NCI-H1048 (cell line): ENCODE results near the gene NEK2.
"Not testable (repeated sequence)": the region's sequence is repeated elsewhere in the genome, so short reads cannot be mapped to it uniquely, and the experiment has no call there.

Experiments used
- DNase-seq: peaks from one replicate; lab custom pipeline; 2025; lab: John Stamatoyannopoulos, UW

NEK2 gene

GRCh38 chr1:211632808-211633523 lies 42.5 kb downstream of the NEK2 start:
- no peak for DNase-seq

GRCh38 chr1:211632117-211632807 lies 43.2 kb downstream of the NEK2 start:
- no peak for DNase-seq

- DNase-seq: no peak
These were observed 44.3 kb downstream of the NEK2 start for GRCh38 chr1:211631168-211631567.

GRCh38 chr1:211630236-211631081 lies 45.0 kb downstream of the NEK2 start:
- no peak for DNase-seq

DNA sequence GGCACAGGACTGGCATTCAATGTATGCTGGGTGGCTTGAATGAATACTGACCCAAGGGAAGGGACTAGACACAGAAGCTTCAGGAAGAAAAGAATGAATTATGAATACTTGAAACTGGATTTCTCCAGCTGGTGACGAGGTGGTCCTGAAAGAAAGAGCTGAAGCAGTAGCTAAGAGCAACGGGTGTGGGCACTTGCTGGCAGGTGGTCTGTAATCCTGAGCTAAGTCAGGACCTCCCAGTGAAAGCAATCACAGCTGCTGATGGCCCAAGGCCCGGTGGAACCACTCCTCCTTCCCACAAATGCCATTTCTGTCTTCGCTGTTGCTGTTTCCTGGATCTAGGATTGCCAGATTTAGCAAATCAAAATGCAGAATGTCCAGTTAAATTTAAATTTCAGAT lies 47.0 kb downstream of the NEK2 start:
- no peak for DNase-seq

DNA sequence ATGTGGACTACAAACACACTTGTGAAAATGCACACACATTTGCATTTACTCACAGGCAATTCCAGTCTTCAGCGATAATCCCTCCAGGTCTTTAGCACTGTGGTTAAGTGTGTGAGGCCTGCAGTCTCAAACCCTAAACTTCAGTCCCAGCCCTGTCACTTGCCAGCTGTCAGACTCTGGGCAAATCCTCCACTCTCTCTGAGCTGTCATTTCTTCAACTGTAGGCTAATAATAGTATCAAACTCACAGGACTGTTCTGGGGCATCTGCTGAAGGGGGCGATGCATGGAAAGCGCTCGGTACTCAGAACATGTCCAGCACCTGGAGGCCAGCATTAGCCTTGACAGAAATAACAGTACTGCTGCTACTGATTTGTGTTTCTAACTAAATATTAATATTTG lies 48.2 kb downstream of the NEK2 start:
- no peak for DNase-seq

- DNase-seq: not testable (repeated sequence)
These were observed 49.6 kb downstream of the NEK2 start for GRCh38 chr1:211625866-211626265.

DNA sequence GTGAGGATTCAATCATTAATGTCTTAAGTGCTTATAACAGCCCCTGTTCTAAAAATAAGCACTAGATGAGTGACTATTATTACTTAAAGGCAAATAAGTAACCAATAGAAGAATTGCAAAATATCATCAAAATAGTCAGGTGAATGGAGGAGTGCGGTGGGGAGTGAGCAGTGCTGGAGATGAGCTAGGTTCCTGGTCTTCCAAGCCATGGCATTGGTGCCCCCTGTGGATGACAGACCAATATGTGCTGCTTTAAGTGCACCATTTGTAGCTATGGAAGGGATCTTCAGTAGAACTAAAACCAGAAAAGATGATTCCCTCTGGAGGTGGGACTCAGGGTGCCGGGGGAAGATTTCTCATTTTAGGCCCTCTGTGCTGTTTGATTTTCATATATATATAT lies 50.4 kb downstream of the NEK2 start:
- DNase-seq: no peak

DNA sequence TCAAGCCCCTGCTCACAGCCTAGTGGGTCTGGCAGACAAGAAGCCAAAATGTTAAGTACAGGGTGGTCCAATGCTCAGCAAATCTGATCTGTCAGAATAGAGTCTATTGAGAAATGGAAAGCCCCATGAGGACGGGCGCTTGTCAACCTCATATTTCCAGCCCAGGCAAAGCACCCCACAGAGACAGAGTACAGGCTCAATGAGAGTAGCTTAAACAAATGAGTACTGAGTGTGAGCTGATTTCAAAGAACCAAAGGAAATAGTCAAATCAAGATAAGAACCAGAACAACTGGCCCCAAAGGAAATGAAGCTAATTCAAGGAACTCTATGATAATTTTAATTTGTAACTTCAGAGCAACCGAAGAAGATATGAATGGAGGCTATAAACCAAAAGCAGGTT lies 51.9 kb downstream of the NEK2 start:
- no peak for DNase-seq

DNA sequence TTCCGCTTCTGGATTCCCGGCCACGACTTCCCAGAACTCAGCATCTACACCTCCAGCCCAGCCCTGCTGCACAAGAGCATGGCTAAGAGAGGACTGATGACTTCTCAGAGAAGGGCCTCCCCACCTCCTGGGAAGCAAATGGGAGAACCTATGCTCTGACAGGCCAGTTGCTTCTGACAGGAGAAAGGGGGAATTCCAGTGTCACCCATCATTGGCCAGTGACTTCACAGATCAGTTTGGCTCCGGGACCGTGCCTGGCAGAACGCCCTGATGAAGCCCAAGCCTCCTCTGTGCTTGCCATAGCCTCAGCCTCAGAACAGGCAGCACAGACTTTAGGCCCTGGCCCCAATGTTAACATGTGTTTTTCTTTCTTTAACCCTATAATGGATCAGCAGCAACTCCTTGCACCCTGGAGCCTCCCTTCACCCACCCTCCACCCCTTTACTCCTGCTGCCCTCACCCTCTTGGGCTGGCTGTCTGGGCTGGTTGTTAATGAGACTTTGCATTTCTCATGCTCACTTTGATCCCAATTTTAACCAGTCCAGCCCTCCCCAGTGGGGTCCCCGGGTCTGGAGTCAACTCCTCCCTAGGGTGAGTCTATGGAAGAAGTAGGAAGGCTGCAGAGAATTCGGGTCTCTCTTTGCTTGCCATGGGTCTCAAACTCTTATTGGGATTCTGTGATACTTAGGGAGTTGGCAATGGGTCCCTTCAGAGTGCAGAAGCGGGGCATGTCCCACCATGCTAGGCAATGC lies 53.8 kb downstream of the NEK2 start:
- no peak for DNase-seq

- DNase-seq: no peak
These were observed 55.3 kb downstream of the NEK2 start for GRCh38 chr1:211620097-211620496.

DNA sequence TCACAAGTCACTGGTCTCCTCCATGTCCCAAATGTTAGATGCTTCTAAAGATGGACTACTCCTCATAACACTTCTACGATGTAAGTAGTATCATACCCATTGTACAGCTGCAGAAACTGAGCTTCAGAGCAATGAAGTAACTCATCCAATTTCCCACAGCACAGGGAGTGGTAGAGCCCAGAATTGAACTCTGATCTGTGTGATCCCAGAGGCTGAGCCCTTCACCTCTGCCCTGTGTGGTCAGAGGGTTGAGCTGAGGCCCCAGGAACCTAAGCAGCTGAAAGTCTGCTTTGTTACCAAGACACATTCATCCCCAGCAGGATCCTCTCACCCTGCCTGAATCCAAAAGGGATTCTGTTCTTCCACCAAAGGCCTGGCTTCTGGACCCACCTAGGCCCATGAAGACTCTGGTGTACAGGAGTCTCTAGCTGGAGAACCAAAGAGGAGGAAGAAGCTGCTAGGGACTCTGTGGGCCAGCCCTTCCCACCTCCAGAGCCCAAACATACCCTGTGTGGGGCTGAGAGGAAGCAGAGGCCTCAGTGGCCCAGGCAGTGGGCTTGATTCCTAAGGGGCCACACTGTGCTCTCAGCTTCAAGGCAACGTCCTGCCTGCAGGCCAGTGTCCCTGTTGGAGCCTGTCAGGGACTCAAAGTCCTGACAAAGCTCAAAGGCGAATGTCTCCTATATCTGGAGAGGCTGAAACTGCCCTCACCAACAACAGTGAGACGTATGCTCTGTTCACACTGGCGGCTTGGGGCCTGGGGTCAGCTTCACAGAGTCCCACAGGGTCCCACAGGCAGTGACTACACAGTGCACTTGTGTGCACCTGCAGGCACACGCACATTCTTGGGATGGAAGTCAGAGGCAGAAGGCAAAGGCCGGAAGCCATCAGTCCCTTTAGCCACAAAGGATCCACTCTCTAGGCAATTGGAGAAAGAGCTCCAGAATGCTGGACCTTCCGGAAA lies 56.1 kb downstream of the NEK2 start:
- no peak for DNase-seq

DNA sequence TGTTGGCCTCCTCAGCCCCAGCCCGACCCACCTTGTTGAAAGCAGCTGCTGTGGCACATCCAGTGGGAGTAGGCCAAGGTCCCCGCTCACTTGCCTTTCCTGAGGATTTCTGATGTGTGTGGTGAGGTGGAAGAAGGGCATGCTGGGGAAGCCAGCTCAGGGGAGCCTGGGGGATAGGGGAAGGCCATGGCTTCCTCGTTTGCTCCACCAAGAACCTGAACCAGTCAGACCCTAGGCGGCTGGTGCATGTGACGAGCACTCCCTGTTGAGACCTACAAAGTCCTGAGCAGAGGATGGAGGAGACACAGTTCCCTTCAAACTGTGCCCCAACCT lies 58.5 kb downstream of the NEK2 start:
- DNase-seq: no peak

GRCh38 chr1:211616231-211616964 lies 59.0 kb downstream of the NEK2 start:
- DNase-seq: no peak

DNA sequence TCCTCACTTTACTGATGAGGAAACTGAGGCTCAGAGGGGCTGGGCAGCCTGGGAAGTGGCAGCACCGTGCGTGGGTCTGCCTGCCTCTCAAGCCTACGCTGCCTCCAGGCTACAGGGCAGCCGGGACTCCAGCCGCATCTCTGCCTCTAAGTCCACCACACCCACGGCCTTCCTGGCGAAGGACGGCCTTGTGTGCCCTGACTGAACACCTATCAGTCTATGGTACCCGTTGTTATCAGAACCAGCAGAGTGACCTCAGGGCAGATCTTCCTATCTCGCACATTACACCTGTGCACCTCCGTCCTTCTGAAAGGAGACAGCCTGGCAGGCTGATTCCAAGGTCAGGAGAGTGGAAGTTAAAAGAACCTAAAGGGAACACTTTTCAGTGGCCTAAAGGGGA lies 60.8 kb downstream of the NEK2 start:
- DNase-seq: no peak

GRCh38 chr1:211613951-211614350 lies 61.5 kb downstream of the NEK2 start:
- DNase-seq: no peak

GRCh38 chr1:211613108-211613947 lies 62.1 kb downstream of the NEK2 start:
- no peak for DNase-seq

DNA sequence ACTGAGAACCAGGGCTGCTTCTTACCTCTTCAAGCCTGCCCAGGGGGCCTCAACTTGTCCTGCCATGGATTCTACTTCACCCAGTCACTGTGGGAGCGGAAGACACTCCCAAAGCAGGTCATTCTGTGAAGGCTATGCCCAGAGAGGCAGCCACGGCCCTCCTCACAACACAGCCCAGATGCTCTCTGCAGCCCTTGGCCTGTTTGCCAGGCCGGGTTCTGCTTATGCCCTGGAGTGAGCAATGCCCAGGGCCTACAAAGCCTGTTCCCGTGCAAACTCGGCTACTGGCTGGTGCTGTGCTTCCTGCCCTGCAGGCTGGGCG lies 62.7 kb downstream of the NEK2 start:
- no peak for DNase-seq
